Fibroblast of pulmonary artery (primary cell): ENCODE data around the gene TP53BP1.

Source experiments
- DNase-seq: peaks from one replicate; pipeline ENCODE4 v3.0.0-alpha.2; 2010; ENCODE audit warnings: low read depth
- H3K4me3 ChIP-seq: replicated peaks from 2 replicates; pipeline ENCODE4 v1.5.1; 2011; ENCODE audit warnings: low read depth, mild to moderate bottlenecking, control low read depth, low read length, moderate library complexity
- TF ChIP-seq, protein P1 (sequence below): IDR thresholded peaks from 2 replicates; pipeline ENCODE4 v1.5.1; 2011; ENCODE audit warnings: mild to moderate bottlenecking, control low read depth, low read length, inconsistent platforms; ENCODE audit errors: missing control alignments

The TP53BP1 gene

DNA sequence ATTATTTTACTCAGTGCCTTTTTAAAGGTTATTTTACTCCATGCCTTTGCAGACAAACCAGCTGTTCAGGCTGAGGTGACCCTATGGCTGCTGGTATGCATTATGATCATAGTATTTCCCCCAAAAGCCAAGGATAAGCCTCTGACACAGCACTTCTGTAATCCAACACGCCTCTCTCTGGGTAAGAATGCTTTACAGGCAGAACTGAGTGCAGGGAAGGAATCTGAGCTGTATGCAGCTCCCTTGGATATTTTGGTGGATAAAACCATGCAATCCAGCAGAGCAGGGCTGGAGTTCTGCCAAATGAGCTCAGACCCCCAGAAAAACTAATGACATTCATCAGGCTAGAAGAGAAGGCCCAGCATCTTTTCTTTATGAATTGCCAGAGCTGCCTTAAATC, 12.8 kb upstream of the TP53BP1 start:
- no peak overlapping the region for H3K4me3 ChIP-seq
- TF ChIP-seq, protein P1, sequence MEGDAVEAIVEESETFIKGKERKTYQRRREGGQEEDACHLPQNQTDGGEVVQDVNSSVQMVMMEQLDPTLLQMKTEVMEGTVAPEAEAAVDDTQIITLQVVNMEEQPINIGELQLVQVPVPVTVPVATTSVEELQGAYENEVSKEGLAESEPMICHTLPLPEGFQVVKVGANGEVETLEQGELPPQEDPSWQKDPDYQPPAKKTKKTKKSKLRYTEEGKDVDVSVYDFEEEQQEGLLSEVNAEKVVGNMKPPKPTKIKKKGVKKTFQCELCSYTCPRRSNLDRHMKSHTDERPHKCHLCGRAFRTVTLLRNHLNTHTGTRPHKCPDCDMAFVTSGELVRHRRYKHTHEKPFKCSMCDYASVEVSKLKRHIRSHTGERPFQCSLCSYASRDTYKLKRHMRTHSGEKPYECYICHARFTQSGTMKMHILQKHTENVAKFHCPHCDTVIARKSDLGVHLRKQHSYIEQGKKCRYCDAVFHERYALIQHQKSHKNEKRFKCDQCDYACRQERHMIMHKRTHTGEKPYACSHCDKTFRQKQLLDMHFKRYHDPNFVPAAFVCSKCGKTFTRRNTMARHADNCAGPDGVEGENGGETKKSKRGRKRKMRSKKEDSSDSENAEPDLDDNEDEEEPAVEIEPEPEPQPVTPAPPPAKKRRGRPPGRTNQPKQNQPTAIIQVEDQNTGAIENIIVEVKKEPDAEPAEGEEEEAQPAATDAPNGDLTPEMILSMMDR: no peak
- peak; percentile 56 for DNase-seq

DNA sequence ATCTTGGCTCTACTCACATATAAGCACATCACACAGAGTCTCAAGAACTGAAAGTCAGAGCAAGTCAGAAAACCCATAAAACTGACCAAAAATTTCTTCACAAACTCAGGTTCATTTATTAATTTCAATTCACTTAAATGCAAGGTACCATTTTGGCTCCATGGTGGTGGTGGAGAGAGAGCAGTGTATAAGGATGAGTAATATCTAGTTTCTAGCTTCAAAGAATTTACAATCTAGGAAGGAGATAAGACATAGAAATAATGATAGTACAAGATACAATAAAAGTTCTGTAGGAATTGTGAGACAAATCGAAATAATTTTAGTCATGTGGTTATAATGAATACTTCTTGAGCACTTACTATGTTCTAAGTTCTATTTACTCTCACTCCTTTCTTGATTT, 6.7 kb upstream of the TP53BP1 start:
- DNase-seq: no peak
- TF ChIP-seq, protein P1: no peak

DNA sequence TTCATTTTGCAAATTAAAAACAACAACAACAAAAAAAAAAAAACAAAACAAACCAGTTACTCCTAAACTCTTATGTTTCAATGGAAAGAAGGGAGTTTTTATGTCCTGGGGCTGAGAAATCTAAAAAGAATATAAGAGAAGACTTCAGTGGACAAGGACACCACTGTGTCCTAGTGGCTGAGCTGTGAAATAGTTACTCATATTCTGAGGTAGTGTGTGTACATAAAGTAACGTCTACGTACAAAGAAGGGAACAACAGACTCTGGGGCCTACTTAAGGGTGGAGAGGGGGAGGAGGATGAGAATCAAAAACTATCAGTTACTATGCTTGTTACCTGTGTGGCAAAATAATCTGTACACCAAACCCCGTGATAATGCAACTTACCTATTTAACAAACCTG, 6.0 kb upstream of the TP53BP1 start:
- TF ChIP-seq, protein P1: no peak
- H3K4me3 ChIP-seq: no peak overlapping the region
- DNase-seq: no peak

More for the DNA sequence above, 6.7 kb upstream of the TP53BP1 start:
- H3K4me3 ChIP-seq: no peak overlapping the region

DNA sequence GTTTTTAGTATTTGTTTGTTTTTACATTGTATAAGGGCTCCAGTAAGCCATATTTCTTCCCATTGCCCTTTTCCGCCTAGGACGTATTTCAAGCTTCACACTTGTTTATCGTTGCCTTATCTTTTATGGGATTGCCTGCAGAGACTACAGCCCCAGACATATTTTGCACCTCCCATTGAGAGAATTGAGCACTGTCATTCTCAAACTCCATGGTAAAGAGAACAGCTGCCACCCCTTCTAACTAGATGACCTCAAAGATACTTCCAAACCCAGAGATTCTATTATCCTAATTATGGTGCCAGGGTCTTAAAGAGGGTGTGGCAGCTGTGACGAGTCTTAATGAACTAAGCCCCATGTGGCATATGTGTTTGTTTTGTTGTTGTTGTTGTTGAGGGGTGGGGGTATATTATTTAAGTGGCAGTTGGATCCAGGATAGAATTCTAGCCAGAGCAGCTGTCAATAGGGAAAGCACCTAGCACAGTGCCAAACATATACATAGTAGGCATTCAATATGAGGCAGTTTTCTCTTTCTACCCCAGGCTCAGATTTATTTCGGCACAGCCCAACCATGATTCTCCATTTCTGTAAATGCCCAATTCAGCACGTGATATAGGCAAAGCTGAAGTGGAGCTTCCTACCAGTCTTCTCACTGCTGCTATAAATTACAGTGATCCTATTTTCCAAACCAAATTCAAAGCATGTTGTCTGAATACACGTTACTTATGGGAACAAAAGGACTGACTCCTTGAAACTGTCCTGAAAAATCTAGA, 932 bp upstream of the TP53BP1 start:
- DNase-seq: no peak
- TF ChIP-seq, protein P1: no peak
- H3K4me3 ChIP-seq: peak overlapping the region; percentile 93

DNA sequence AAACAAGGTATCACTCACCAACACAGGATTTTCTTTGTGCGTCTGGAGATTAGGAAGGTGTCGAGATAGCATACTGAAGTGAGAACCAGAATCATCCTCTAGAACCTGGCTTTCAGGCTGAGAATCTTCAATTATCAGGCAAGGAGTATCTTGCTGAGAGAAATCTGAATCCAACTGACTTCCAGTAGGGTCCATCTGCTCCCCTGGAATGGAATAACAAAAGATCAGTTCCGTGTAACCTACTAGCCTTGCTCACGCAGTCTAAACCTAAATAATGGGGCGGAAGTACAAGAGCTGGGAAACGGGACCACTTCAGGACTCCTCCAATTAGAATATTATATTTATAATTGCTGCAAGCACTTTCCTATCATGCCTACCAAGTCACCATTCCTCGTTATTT, 690 bp downstream of the TP53BP1 start:
- TF ChIP-seq, protein P1: no peak
- peak overlapping the region; percentile 93 for H3K4me3 ChIP-seq
- no peak for DNase-seq

DNA sequence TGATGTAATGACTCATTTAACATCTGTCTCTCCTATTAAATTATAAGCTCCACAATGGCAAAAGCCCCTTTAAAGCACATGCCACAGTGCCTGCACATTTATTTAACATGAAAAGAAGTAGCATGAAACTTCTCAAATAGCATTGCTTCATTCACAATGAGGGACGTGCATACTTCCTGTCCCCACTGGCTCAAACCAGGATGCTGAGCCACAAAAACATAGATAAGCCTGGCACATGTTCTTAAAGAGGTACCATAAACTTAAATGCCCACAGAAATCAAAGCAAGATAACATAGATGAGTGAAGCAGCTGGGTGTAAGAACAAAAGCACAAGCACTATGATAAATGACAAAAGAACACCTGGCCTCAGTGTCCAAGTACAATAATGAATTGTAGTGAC, 3.8 kb downstream of the TP53BP1 start:
- TF ChIP-seq, protein P1: no peak
- DNase-seq: peak; percentile 49
- H3K4me3 ChIP-seq: no peak overlapping the region

DNA sequence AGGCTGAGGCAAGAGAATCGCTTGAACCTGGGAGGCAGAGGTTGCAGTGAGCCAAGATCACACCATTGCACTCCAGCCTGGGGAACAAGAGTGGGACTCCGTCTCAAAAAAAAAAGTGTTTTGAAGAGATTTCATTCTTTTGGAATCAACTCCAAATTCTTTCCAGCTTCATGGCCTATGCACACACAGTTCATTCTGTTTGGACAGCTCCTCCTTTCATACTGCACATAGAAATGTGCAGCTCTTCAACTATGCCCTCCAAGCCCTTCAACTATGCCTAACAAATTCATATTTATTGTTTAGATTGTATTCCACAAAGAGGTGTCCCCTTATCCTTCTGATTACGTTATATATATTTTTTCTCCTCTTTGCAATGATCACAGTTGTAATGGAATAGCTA, 4.2 kb downstream of the TP53BP1 start:
- H3K4me3 ChIP-seq: no peak overlapping the region
- no peak for DNase-seq
- TF ChIP-seq, protein P1: no peak
